IMR-90 (cell line): ENCODE results near the gene CCDC150. TPM values are rescaled to one million over a fixed set of nuclear protein-coding genes. Genes with fewer than 3 reads are reported as not detected.

Experiments
- ATAC-seq: fragments of 200-7000 bp; cut with Tn5 transposase; 2 replicates; pipeline ENCODE4 v1.9.1; 2020; ENCODE audit warnings: low read depth, mild to moderate bottlenecking, moderate library complexity
- BruUV-seq: library from RNA; stranded (reverse); fragments of 400-500 nt; replicated peaks from 2 replicates; lab custom pipeline; 2021; lab: Mats Ljungman, UMichigan
- CTCF ChIA-PET: fragments of 300-600 bp; formaldehyde crosslinking; extraction: SDS; loops from one replicate; lab custom pipeline; 2021; ENCODE audit warnings: antibody characterized with exemption; lab: Yijun Ruan, JAX
- POLR2A ChIA-PET: fragments of 300-600 bp; sonication (Branson Sonifier 250); formaldehyde crosslinking; loops from one replicate; lab custom pipeline; 2022; ENCODE audit warnings: antibody characterized with exemption; ENCODE audit not compliant: unreplicated experiment; lab: Charles Lee
- DNase-seq: peaks from one replicate; pipeline ENCODE4 v3.0.0; 2013
- H2AFZ ChIP-seq: replicated peaks from 2 replicates; pipeline ENCODE3; 2013; ENCODE audit warnings: low read length, mild to moderate bottlenecking; ENCODE audit not compliant: poor library complexity
- H2AK5ac ChIP-seq: 2 replicates; pipeline ENCODE4 v1.6.1; 2013; ENCODE audit warnings: low read depth, low read length, inconsistent platforms
- H2AK9ac ChIP-seq: replicated peaks from 2 replicates; pipeline ENCODE3; 2013; ENCODE audit warnings: mild to moderate bottlenecking, low read depth, low read length, moderate library complexity; ENCODE audit not compliant: poor library complexity
- H2BK120ac ChIP-seq: 2 replicates; pipeline ENCODE4 v1.6.1; 2013; ENCODE audit warnings: low read depth, low read length, inconsistent platforms
- H2BK15ac ChIP-seq: 3 replicates; pipeline ENCODE4 v1.6.1; 2013; ENCODE audit warnings: low read depth, low read length, inconsistent platforms
- H2BK20ac ChIP-seq: 2 replicates; pipeline ENCODE4 v1.6.1; 2013; ENCODE audit warnings: low read depth, mild to moderate bottlenecking, inconsistent platforms, low read length, moderate library complexity
- H2BK5ac ChIP-seq: 2 replicates; pipeline ENCODE4 v1.6.1; 2013; ENCODE audit warnings: mild to moderate bottlenecking, low read depth, low read length, inconsistent platforms; ENCODE audit not compliant: poor library complexity, severe bottlenecking
- H3K14ac ChIP-seq: replicated peaks from 2 replicates; pipeline ENCODE4 v1.6.1; 2013; ENCODE audit warnings: low read depth, low read length, inconsistent platforms
- H3K18ac ChIP-seq: 2 replicates; pipeline ENCODE4 v1.6.1; 2013; ENCODE audit warnings: low read depth, low read length, control low read depth
- H3K23ac ChIP-seq: 2 replicates; pipeline ENCODE4 v1.6.1; 2013; ENCODE audit warnings: low read depth, low read length, inconsistent platforms
- H3K27ac ChIP-seq: 2 replicates; pipeline ENCODE4 v1.5.1; 2013; ENCODE audit warnings: mild to moderate bottlenecking, control low read depth, low read length; ENCODE audit not compliant: insufficient read depth
- H3K27me3 ChIP-seq: 2 replicates; pipeline ENCODE4 v1.6.1; 2013; ENCODE audit warnings: low read length; ENCODE audit not compliant: control insufficient read depth, insufficient read depth
- H3K36me3 ChIP-seq: 2 replicates; pipeline ENCODE4 v1.6.1; 2013; ENCODE audit warnings: low read length, mixed read lengths; ENCODE audit not compliant: control insufficient read depth, insufficient read depth
- H3K4ac ChIP-seq: 2 replicates; pipeline ENCODE4 v1.6.1; 2013; ENCODE audit warnings: low read depth, low read length, inconsistent platforms
- H3K4me1 ChIP-seq: 2 replicates; pipeline ENCODE4 v1.6.1; 2013; ENCODE audit warnings: low read length, mixed read lengths; ENCODE audit not compliant: control insufficient read depth, insufficient read depth
- H3K4me2 ChIP-seq: 2 replicates; pipeline ENCODE4 v1.6.1; 2013; ENCODE audit warnings: low read depth, mild to moderate bottlenecking, control low read depth, low read length, moderate library complexity
- H3K4me3 ChIP-seq: 2 replicates; pipeline ENCODE4 v1.5.1; 2013; ENCODE audit warnings: low read depth, mild to moderate bottlenecking, control low read depth, low read length, moderate library complexity; ENCODE audit not compliant: insufficient read depth
- H3K56ac ChIP-seq: 2 replicates; pipeline ENCODE4 v1.6.1; 2013; ENCODE audit warnings: low read length, inconsistent platforms; ENCODE audit not compliant: insufficient read depth; ENCODE audit errors: extremely low read depth
- H3K79me1 ChIP-seq, 2 experiments: 2 replicates each; pipeline ENCODE4 v1.6.1; 2013; ENCODE audit warnings: low read length in 2 of 2, inconsistent platforms in 1 of 2, low read depth in 1 of 2
- H3K9ac ChIP-seq: 2 replicates; pipeline ENCODE4 v1.6.1; 2013; ENCODE audit warnings: low read depth, low read length, control low read depth
- H3K9me1 ChIP-seq: 2 replicates; pipeline ENCODE4 v1.6.1; 2013; ENCODE audit warnings: low read length, inconsistent platforms; ENCODE audit not compliant: insufficient read depth
- H3K9me3 ChIP-seq: 2 replicates; pipeline ENCODE4 v1.6.1; 2013; ENCODE audit warnings: low read length; ENCODE audit not compliant: control insufficient read depth, insufficient read depth
- H4K20me1 ChIP-seq: 2 replicates; pipeline ENCODE4 v1.6.1; 2013; ENCODE audit warnings: low read length, inconsistent platforms; ENCODE audit not compliant: insufficient read depth
- H4K5ac ChIP-seq: 2 replicates; pipeline ENCODE4 v1.6.1; 2013; ENCODE audit warnings: mild to moderate bottlenecking, low read depth, low read length, control low read depth
- H4K8ac ChIP-seq, 2 experiments: 2 replicates each; pipeline ENCODE4 v1.6.1; 2013; ENCODE audit warnings: low read depth in 2 of 2, low read length in 2 of 2, control low read depth in 1 of 2, inconsistent platforms in 1 of 2
- H4K91ac ChIP-seq: 2 replicates; pipeline ENCODE4 v1.6.1; 2013; ENCODE audit warnings: low read depth, low read length, inconsistent platforms; ENCODE audit not compliant: insufficient read depth
- BHLHE40 ChIP-seq: fragments of 150-350 bp; IDR thresholded peaks from 2 replicates; pipeline ENCODE4 v1.6.1; 2016; ENCODE audit warnings: mild to moderate bottlenecking, low read depth, low read length
- CEBPB ChIP-seq: IDR thresholded peaks from 2 replicates; pipeline ENCODE4 v1.6.1; 2012; ENCODE audit warnings: low read depth, low read length, improper control_type of control experiment
- CHD1 ChIP-seq: IDR thresholded peaks from 2 replicates; pipeline ENCODE4 v1.6.1; 2012; ENCODE audit warnings: low read depth, low read length, improper control_type of control experiment
- CTCF ChIP-seq: conservative IDR thresholded peaks from 2 replicates; pipeline ENCODE4 v1.5.1; 2012; ENCODE audit warnings: mild to moderate bottlenecking, low read depth, low read length, improper control_type of control experiment
- ELK1 ChIP-seq: fragments of 150-350 bp; IDR thresholded peaks from 2 replicates; pipeline ENCODE4 v1.6.1; 2016; ENCODE audit warnings: low read depth, mild to moderate bottlenecking, low read length, moderate library complexity, borderline replicate concordance
- FOS ChIP-seq: fragments of 150-350 bp; IDR thresholded peaks from 2 replicates; pipeline ENCODE4 v1.6.1; 2016; ENCODE audit warnings: low read depth, low read length
- MAFK ChIP-seq: IDR thresholded peaks from 2 replicates; pipeline ENCODE4 v1.6.1; 2012; ENCODE audit warnings: low read depth, low read length, improper control_type of control experiment
- MAZ ChIP-seq: IDR thresholded peaks from 2 replicates; pipeline ENCODE4 v1.6.1; 2012; ENCODE audit warnings: low read depth, mild to moderate bottlenecking, low read length, improper control_type of control experiment, moderate library complexity, borderline replicate concordance
- MXI1 ChIP-seq: IDR thresholded peaks from 2 replicates; pipeline ENCODE4 v1.6.1; 2012; ENCODE audit warnings: low read depth, mild to moderate bottlenecking, low read length, moderate library complexity, borderline replicate concordance
- NFE2L2 ChIP-seq: fragments of 150-350 bp; IDR thresholded peaks from 2 replicates; pipeline ENCODE4 v1.6.1; 2016; ENCODE audit warnings: low read depth, mild to moderate bottlenecking, low read length
- POLR2A ChIP-seq: IDR thresholded peaks from 2 replicates; pipeline ENCODE4 v1.6.1; 2012; ENCODE audit warnings: mild to moderate bottlenecking, low read depth, low read length
- RAD21 ChIP-seq: IDR thresholded peaks from 2 replicates; pipeline ENCODE4 v1.6.1; 2012; ENCODE audit warnings: low read length, improper control_type of control experiment
- RCOR1 ChIP-seq: IDR thresholded peaks from 2 replicates; pipeline ENCODE4 v1.6.1; 2012; ENCODE audit warnings: mild to moderate bottlenecking, low read length, improper control_type of control experiment; ENCODE audit not compliant: insufficient replicate concordance
- RFX5 ChIP-seq: IDR thresholded peaks from 2 replicates; pipeline ENCODE4 v1.8.0; 2012; ENCODE audit warnings: low read depth, mild to moderate bottlenecking, low read length, moderate library complexity
- SMC3 ChIP-seq: fragments of 150-350 bp; IDR thresholded peaks from 2 replicates; pipeline ENCODE4 v1.6.1; 2016; ENCODE audit warnings: low read depth, mild to moderate bottlenecking, antibody characterized with exemption, low read length, moderate library complexity
- USF2 ChIP-seq: fragments of 150-350 bp; IDR thresholded peaks from 2 replicates; pipeline ENCODE4 v1.6.1; 2017; ENCODE audit warnings: mild to moderate bottlenecking, antibody characterized with exemption, low read length, low read depth
- WGBS, 2 experiments: methylation state at CpG; one replicate each; pipeline versions ENCODE4 v1.1.5 to v1.1.7; 2013; ENCODE audit warnings: missing lambda C conversion rate in 2 of 2; ENCODE audit not compliant: insufficient read length in 1 of 2; ENCODE audit errors: extremely low coverage in 2 of 2; 5-methylcytosine and 5-hydroxymethylcytosine counted together
- dilution Hi-C: fragments of 300-500 bp; cut with HindIII; formaldehyde crosslinking; loops from one replicate; pipeline ENCODE4 v1.14.3; 2018; ENCODE audit warnings: low sequenced_read_pairs; ENCODE audit not compliant: unreplicated experiment
- in situ Hi-C: fragments of 300-500 bp; cut with MboI; formaldehyde crosslinking; loops from 3 replicates; pipeline ENCODE4 v1.14.3; 2019; ENCODE audit warnings: low sequenced_read_pairs, inconsistent platforms, mixed read lengths
- intact Hi-C: fragments of 100-400 bp; cut with micrococcal nuclease; formaldehyde crosslinking; loops from 2 replicates; pipeline ENCODE4 v1.10.0; 2022
- polyA plus RNA-seq, 3 experiments: library from polyadenylated mRNA; depleted of rRNA; stranded (reverse); fragments of >200 nt; gene quantifications; 2 replicates each; pipeline ENCODE4 v1.2.3, GENCODE V29; 2012; ENCODE audit warnings: low replicate concordance in 1 of 3
- total RNA-seq: library from RNA; depleted of rRNA; stranded (reverse); fragments of >200 nt; gene quantifications from 2 replicates; pipeline ENCODE4 v1.2.3, GENCODE V29; 2012

CCDC150 gene
- total and polyA plus RNA-seq, 2 of the 4 experiments (the other 2 are of a cell fraction) = 3.8 to 4.3 TPM

GRCh38 chr2:196767101-196767500, 127.6 kb downstream of the CCDC150 start:
- no TSS peak for BruUV-seq
- Histone ChIP-seq H3K18ac (no peak overlapping the region), H3K27ac (no peak overlapping the region), H3K23ac (no peak overlapping the region), H3K9ac (no peak overlapping the region), H3K4me2 (no peak overlapping the region), H2AK5ac (no peak overlapping the region), H2AFZ (no peak overlapping the region), H3K79me1 (no peaks in the 10 kb centered on the region; a peak in 1 of 4 replicates), H3K36me3 (peaks cover 8% of the 10 kb centered on the region), H3K14ac (no peak overlapping the region), H3K9me3 (no peaks in the 10 kb centered on the region), H3K27me3 (no peaks in the 10 kb centered on the region), H3K56ac (no peak overlapping the region), H3K4ac (no peak overlapping the region), H4K5ac (no peak overlapping the region), H2BK20ac (no peak overlapping the region), H4K8ac (no peak overlapping the region), H3K4me1 (no peaks in the 10 kb centered on the region), H2BK15ac (no peak overlapping the region), H4K91ac (no peak overlapping the region), H2BK5ac (no peak overlapping the region), H2AK9ac (no peak overlapping the region), H3K9me1 (no peaks in the 10 kb centered on the region), H2BK120ac (no peak overlapping the region), H3K4me3 (no peak overlapping the region), H4K20me1 (no peaks in the 10 kb centered on the region)
- in situ Hi-C loops = no loop called here
- ATAC-seq (no peak), DNase-seq (no peak)
- no peak for TF ChIP-seq FOS
- TF ChIP-seq RFX5 = no peak
- no peak for TF ChIP-seq SMC3
- no peak for TF ChIP-seq RCOR1
- TF ChIP-seq CTCF = no peak
- no peak for TF ChIP-seq CHD1
- no peak for TF ChIP-seq POLR2A
- no peak for TF ChIP-seq USF2
- no peak for TF ChIP-seq CEBPB
- no peak for TF ChIP-seq BHLHE40
- TF ChIP-seq MXI1 = no peak
- TF ChIP-seq ELK1 = no peak
- no peak for TF ChIP-seq RAD21
- no peak for TF ChIP-seq MAFK
- no peak for TF ChIP-seq MAZ
- TF ChIP-seq NFE2L2 = no peak
- WGBS, 2 experiments = no CpG with 5 or more reads among the region's 1 CpG
- ChIA-PET POLR2A (no interaction called here), CTCF (interaction anchor here (0.9 kb wide), 1 partner anchor 25 kb away, joined by 4 read pairs; no protein-coding TSS in a partner anchor)
- dilution Hi-C loops = no loop called here
- intact Hi-C loops = loop anchor here (10.0 kb wide), 2 partner anchors 302 to 612 kb away; no protein-coding TSS in a partner anchor
